ENCODE data around the gene EDIL3. TPM values are rescaled to one million over a fixed set of nuclear protein-coding genes. Genes with fewer than 3 reads are reported as not detected.

The EDIL3 gene
- total and polyA plus RNA-seq, 11 donors = 1.3 to 38.2 (median 18.3) TPM

GRCh38 chr5:84265739-84266550 is 118.7 kb downstream of the EDIL3 start:
- Histone ChIP-seq H3K27me3 (no peaks in the 10 kb centered on the region), H3K36me3 (no peaks in the 10 kb centered on the region), H3K4me1 (no peaks in the 10 kb centered on the region), H3K9me3 (no peaks in the 10 kb centered on the region), H3K27ac (no peak overlapping the region), H3K4me3 (no peak overlapping the region)
- no peak for DNase-seq
- WGBS, 4 donors = 72 to 83% (median 75%) methylated on average over 3 of the region's 3 CpGs
- intact Hi-C loops (cut with DNase I) = loop anchor here in 1 of 10 donors (5.0 kb wide), 1 partner anchor 549 kb away; no protein-coding TSS in a partner anchor
- no peak for TF ChIP-seq POLR2A (IDR thresholded peaks at IDR 0.05)
- no peak for TF ChIP-seq CTCF (IDR thresholded peaks at IDR 0.05)
- ATAC-seq = no peak

DNA sequence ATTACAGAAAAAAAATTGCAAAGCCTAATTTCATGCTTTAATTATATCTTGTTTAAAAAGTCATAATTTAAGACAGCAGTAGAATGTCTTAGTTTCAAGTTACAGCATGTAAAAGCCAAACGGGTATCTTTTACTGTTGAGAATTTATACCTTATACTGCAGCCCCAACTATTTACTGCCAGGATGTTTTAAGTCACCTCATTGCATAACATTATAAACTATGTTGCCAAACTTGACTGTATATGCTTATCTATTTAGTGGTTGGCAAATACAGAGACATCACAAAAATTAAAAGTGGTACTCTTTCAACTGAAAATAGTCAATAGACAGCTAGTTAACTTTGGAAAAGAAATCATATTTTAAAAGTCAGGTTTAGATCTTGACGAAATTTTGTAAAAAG is 119.5 kb downstream of the EDIL3 start:
- TF ChIP-seq POLR2A (IDR thresholded peaks at IDR 0.05) = no peak
- no peak for TF ChIP-seq CTCF (IDR thresholded peaks at IDR 0.05)
- H3K27me3 ChIP-seq = no peaks in the 10 kb centered on the region
- 79 to 87% (median 82%) methylated on average over 2 of the region's 2 CpGs for WGBS, 4 donors
- ATAC-seq = no peak
- H3K9me3 ChIP-seq = no peaks in the 10 kb centered on the region
- H3K36me3 ChIP-seq = no peaks in the 10 kb centered on the region
- DNase-seq = no peak
- no peak overlapping the region for H3K4me3 ChIP-seq
- intact Hi-C loops (cut with DNase I) = loop anchor here in 1 of 10 donors (5.0 kb wide), 1 partner anchor 548 kb away; no protein-coding TSS in a partner anchor
- H3K27ac ChIP-seq = no peak overlapping the region
- H3K4me1 ChIP-seq = no peaks in the 10 kb centered on the region

DNA sequence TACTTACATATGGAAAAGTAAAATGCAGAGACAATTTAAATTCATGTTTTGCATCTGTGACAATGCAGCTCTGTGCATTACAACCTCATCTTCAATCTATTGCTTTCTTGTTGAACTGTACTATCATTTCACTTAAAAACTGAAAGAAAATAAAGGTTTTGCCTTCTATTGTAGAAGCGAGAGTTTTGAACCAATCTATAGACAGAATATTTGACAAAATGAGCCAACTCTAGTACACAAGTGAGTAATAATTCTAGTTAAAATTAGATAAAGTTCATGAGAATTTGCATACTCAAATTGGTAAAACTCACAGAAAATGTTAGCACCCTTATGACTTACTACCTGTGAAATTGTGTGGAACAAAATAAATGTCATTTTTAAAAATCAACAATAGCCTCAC is 123.7 kb downstream of the EDIL3 start:
- no peak for TF ChIP-seq CTCF (IDR thresholded peaks at IDR 0.05)
- no peak for TF ChIP-seq POLR2A (IDR thresholded peaks at IDR 0.05)
- Histone ChIP-seq H3K9me3 (no peaks in the 10 kb centered on the region), H3K4me3 (no peak overlapping the region), H3K36me3 (no peaks in the 10 kb centered on the region), H3K27me3 (no peaks in the 10 kb centered on the region), H3K27ac (no peak overlapping the region), H3K4me1 (no peaks in the 10 kb centered on the region)
- 91 to 97% (median 95%) methylated on average over 1 of the region's 1 CpG for WGBS, 4 donors
- ATAC-seq = no peak
- DNase-seq = no peak
- intact Hi-C loops (cut with DNase I) = no loop called here

- Histone ChIP-seq H3K9me3 (no peaks in the 10 kb centered on the region), H3K4me1 (no peaks in the 10 kb centered on the region), H3K4me3 (no peak overlapping the region), H3K27ac (no peak overlapping the region), H3K36me3 (no peaks in the 10 kb centered on the region), H3K27me3 (no peaks in the 10 kb centered on the region)
- intact Hi-C loops (cut with DNase I) = no loop called here
- DNase-seq (no peak), ATAC-seq (no peak)
- TF ChIP-seq POLR2A (IDR thresholded peaks at IDR 0.05) = no peak
- TF ChIP-seq CTCF (IDR thresholded peaks at IDR 0.05) = no peak
- 46 to 54% (median 49%) methylated on average over 1 of the region's 1 CpG for WGBS, 4 donors
These were observed 124.5 kb downstream of the EDIL3 start for GRCh38 chr5:84260140-84260539.
